Subcutaneous abdominal adipose tissue (tissue), 5 donors: ENCODE results near the gene PNN.
"Not testable (repeated sequence)": the region's sequence is repeated elsewhere in the genome, so short reads cannot be mapped to it uniquely, and the experiment has no call there.

ENCODE experiments used
- H3K27ac ChIP-seq: one replicate; pipeline ENCODE4 v1.7.0; 2013; ENCODE audit warnings: low read depth, mild to moderate bottlenecking, inconsistent platforms, low read length, moderate library complexity
- H3K27me3 ChIP-seq, 5 donors: one replicate each; pipeline ENCODE4 v1.7.0; 2013; ENCODE audit warnings: low read length in 5 of 5, inconsistent platforms in 1 of 5; ENCODE audit not compliant: control insufficient read depth in 5 of 5, insufficient read depth in 4 of 5
- H3K36me3 ChIP-seq, 5 donors: one replicate each; pipeline ENCODE4 v1.7.0; 2013; ENCODE audit warnings: low read length in 5 of 5; ENCODE audit not compliant: control insufficient read depth in 5 of 5, insufficient read depth in 5 of 5
- H3K4me1 ChIP-seq, 5 donors: one replicate each; pipeline ENCODE4 v1.7.0; 2013; ENCODE audit warnings: low read length in 5 of 5, mild to moderate bottlenecking in 3 of 5, moderate library complexity in 1 of 5; ENCODE audit not compliant: control insufficient read depth in 5 of 5, insufficient read depth in 5 of 5
- H3K4me3 ChIP-seq, 5 donors: one replicate each; pipeline ENCODE4 v1.7.0; 2013; ENCODE audit warnings: low read length in 5 of 5, low read depth in 1 of 5
- H3K9ac ChIP-seq, 5 donors: one replicate each; pipeline ENCODE4 v1.7.0; 2013; ENCODE audit warnings: low read length in 5 of 5, mild to moderate bottlenecking in 4 of 5, moderate library complexity in 3 of 5
- H3K9me3 ChIP-seq, 5 donors: one replicate each; pipeline ENCODE4 v1.7.0; 2013; ENCODE audit warnings: low read length in 5 of 5; ENCODE audit not compliant: control insufficient read depth in 5 of 5
- donor health status: healthy.
- donor health status: healthy.
- donor health status: healthy.
- donor health status: healthy.
- donor health status: healthy.

PNN gene

GRCh38 chr14:39174560-39175444 lies at the start of gene PNN:
Gene PNN, plus strand, starts transcription at chr14:39175254. Its CDS starts 26 bp downstream, at chr14:39175280.
- H3K36me3 ChIP-seq: peaks cover 15 to 32% (median 29%) of the 10 kb centered on the region in 5 donors
- peak within 1 kb of the TSS; percentile 93 to 98 (median 97) for H3K9ac ChIP-seq
- peaks cover 8 to 30% (median 22%) of the 10 kb centered on the region in 5 donors for H3K4me1 ChIP-seq
- no peaks in the 10 kb centered on the region for H3K9me3 ChIP-seq
- peak within 1 kb of the TSS; percentile 94 for H3K27ac ChIP-seq
- peak within 1 kb of the TSS; percentile 86 to 98 (median 94) for H3K4me3 ChIP-seq
- no peaks in the 10 kb centered on the region for H3K27me3 ChIP-seq

GRCh38 chr14:39137835-39138234 lies 37.2 kb upstream of the PNN start:
- not testable (repeated sequence) for H3K4me3 ChIP-seq, H3K9ac ChIP-seq, H3K4me1 ChIP-seq, H3K27me3 ChIP-seq, H3K27ac ChIP-seq, H3K9me3 ChIP-seq
- H3K36me3 ChIP-seq: peaks cover 16 to 59% (median 32%) of the 10 kb centered on the region in 5 donors

DNA sequence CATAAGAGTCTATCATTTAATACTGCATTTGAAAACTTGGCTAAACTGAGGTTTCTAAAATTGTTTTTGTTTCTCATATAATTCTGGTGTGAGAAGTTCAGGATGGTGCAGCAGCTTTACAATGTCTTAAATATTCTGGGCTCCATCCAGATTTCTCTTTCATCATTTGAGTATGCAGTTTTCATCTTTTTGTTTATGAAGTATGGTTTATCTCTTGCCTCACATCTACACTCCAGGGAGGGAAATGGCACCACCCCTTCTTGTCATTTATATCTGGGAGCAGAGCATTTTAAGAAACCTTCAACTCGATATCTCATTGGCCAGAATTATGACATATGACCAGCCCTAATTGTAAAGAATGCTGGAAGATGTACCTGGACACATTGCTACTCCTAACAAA lies 36.6 kb upstream of the PNN start:
- Histone ChIP-seq H3K27me3 (no peaks in the 10 kb centered on the region), H3K4me3 (no peak overlapping the region), H3K9ac (no peak overlapping the region), H3K36me3 (peaks cover 16 to 59% (median 32%) of the 10 kb centered on the region in 5 donors), H3K4me1 (no peaks in the 10 kb centered on the region), H3K9me3 (no peaks in the 10 kb centered on the region), H3K27ac (no peak overlapping the region)

- no peaks in the 10 kb centered on the region for H3K27me3 ChIP-seq
- H3K36me3 ChIP-seq: peaks cover 12 to 47% (median 21%) of the 10 kb centered on the region in 5 donors
- H3K27ac ChIP-seq: no peak overlapping the region
- H3K4me1 ChIP-seq: no peaks in the 10 kb centered on the region
- H3K9ac ChIP-seq: no peak overlapping the region
- no peaks in the 10 kb centered on the region for H3K9me3 ChIP-seq
- H3K4me3 ChIP-seq: no peak overlapping the region
These were observed 34.9 kb upstream of the PNN start for GRCh38 chr14:39140170-39140569.

DNA sequence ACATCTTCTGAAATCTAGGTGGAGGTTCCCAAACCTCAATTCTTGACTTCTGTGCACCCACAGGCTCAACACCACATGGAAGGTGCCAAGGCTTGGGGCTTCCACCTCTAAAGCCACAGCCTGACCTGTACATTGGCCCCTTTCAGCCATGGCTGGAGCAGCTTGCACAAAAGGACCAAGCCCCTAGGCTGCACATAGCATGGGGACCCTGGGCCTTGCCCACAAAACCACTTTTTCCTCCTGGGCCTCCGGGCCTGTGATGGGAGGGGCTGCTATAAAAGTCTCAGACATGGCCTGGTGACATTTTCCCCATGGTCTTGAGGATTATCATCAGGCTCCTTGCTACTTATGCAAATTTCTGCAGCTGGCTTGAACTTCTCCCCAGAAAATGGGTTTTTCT lies 33.4 kb upstream of the PNN start:
- not testable (repeated sequence) for H3K27ac ChIP-seq, H3K9me3 ChIP-seq, H3K4me3 ChIP-seq, H3K27me3 ChIP-seq, H3K9ac ChIP-seq, H3K4me1 ChIP-seq
- H3K36me3 ChIP-seq: peaks cover 5 to 39% (median 11%) of the 10 kb centered on the region in 5 donors

GRCh38 chr14:39143226-39143625 lies 31.8 kb upstream of the PNN start:
- not testable (repeated sequence) for H3K27me3 ChIP-seq, H3K27ac ChIP-seq

DNA sequence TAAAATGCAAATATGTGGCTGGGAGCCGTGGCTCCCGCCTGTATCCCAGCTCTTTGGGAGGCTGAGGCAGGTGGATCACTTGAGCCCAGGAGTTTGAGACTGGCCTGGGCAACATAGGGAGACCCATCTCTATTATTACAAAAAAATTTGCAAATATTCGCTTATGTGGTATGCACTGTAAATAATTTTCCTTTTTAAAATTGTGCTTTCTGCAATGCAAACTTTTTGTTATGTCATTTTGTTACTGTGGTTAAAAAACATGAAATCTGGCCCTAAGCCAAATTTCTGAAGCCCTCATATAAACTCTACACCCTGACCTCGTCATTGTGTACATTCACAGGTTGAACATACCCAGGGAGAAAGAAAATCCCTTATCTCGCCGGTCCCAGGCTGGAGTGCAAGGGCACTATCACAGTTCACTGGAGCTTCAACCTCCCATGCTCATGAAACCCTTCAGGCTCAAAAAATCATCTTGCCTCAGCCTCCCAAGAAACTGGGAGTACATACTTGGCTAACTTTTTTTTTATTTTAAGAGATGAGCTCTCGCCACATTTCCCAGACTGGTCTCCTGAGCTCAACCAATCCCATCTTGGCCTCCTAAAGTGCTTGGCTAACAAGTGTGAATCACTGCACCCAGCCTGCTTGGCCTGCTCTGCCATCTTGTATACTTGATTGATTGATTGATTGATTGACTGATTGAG lies 29.6 kb upstream of the PNN start:
- peaks cover 15 to 42% (median 25%) of the 10 kb centered on the region in 5 donors for H3K36me3 ChIP-seq

More at GRCh38 chr14:39143226-39143625, 31.8 kb upstream of the PNN start:
- H3K9me3 ChIP-seq, H3K4me1 ChIP-seq, H3K9ac ChIP-seq, H3K4me3 ChIP-seq: not testable (repeated sequence)
- H3K36me3 ChIP-seq: peaks cover 5 to 42% (median 12%) of the 10 kb centered on the region in 5 donors

GRCh38 chr14:39154594-39155189 lies 20.4 kb upstream of the PNN start:
- no peaks in the 10 kb centered on the region for H3K4me1 ChIP-seq
- H3K27ac ChIP-seq: no peak overlapping the region
- H3K9ac ChIP-seq: no peak overlapping the region
- H3K27me3 ChIP-seq: no peaks in the 10 kb centered on the region
- H3K9me3 ChIP-seq: no peaks in the 10 kb centered on the region
- peaks cover 18 to 63% (median 45%) of the 10 kb centered on the region in 5 donors for H3K36me3 ChIP-seq
- H3K4me3 ChIP-seq: no peak overlapping the region

More for the DNA sequence above, 29.6 kb upstream of the PNN start:
- Histone ChIP-seq H3K9me3 (no peaks in the 10 kb centered on the region), H3K4me1 (no peaks in the 10 kb centered on the region), H3K9ac (no peak overlapping the region), H3K27me3 (no peaks in the 10 kb centered on the region), H3K4me3 (no peak overlapping the region), H3K27ac (no peak overlapping the region)

DNA sequence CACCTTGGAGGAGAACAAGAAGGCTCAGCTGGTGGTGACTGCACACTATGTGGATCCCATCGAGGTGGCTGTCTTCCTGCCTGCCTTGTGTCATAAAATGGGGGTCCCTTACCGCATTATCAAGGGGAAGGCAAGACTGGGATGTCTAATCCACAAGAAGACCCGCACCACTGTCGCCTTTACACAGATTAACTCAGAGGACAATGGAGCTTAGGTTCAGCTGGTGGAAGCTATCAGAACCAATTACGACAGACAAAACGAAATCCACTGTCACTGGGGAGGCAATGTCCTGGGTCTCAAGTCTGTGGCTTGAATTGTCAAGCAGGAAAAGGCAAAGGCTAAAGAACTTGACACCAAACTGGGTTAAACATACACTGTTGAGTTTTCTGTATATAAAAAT lies 17.6 kb upstream of the PNN start:
- H3K9me3 ChIP-seq: no peaks in the 10 kb centered on the region
- peaks cover 12 to 58% (median 45%) of the 10 kb centered on the region in 5 donors for H3K36me3 ChIP-seq
- H3K27ac ChIP-seq: no peak overlapping the region
- H3K9ac ChIP-seq: no peak overlapping the region
- H3K27me3 ChIP-seq: no peaks in the 10 kb centered on the region
- H3K4me1 ChIP-seq: no peaks in the 10 kb centered on the region
- no peak overlapping the region for H3K4me3 ChIP-seq
